Liver (tissue), 9 donors: ENCODE results near the gene B4GALNT3. TPM values are rescaled to one million over a fixed set of nuclear protein-coding genes. Genes with fewer than 3 reads are reported as not detected.

Experiments
- DNase-seq: peaks from one replicate; pipeline ENCODE4 v3.0.0-alpha.2; 2017; ENCODE audit warnings: low spot score
- H3K27ac ChIP-seq, 2 donors: one replicate each; pipeline ENCODE4 v1.7.0; 2013; ENCODE audit warnings: inconsistent platforms in 2 of 2, low read length in 2 of 2, control low read depth in 1 of 2, low read depth in 1 of 2, mild to moderate bottlenecking in 1 of 2
- H3K27me3 ChIP-seq, 4 donors: one replicate each; pipeline versions ENCODE4 v1.6.1 to v1.7.0; 2013; ENCODE audit warnings: low read length in 3 of 4, inconsistent platforms in 1 of 4, mild to moderate bottlenecking in 1 of 4, moderate library complexity in 1 of 4; ENCODE audit not compliant: control insufficient read depth in 4 of 4, insufficient read depth in 4 of 4
- H3K36me3 ChIP-seq, 4 donors: one replicate each; pipeline versions ENCODE4 v1.6.1 to v1.7.0; 2013; ENCODE audit warnings: low read length in 3 of 4, mild to moderate bottlenecking in 3 of 4, low read depth in 1 of 4, moderate library complexity in 1 of 4; ENCODE audit not compliant: control insufficient read depth in 4 of 4, insufficient read depth in 3 of 4
- H3K4me1 ChIP-seq, 4 donors: one replicate each; pipeline versions ENCODE4 v1.6.1 to v1.7.0; 2013; ENCODE audit warnings: low read length in 3 of 4, mild to moderate bottlenecking in 3 of 4, moderate library complexity in 1 of 4; ENCODE audit not compliant: control insufficient read depth in 4 of 4, insufficient read depth in 4 of 4
- H3K4me3 ChIP-seq, 3 donors: one replicate each; pipeline versions ENCODE4 v1.6.1 to v1.7.0; 2013; ENCODE audit warnings: low read length in 3 of 3, control low read depth in 1 of 3, low read depth in 1 of 3, mild to moderate bottlenecking in 1 of 3
- H3K9ac ChIP-seq, 2 donors: one replicate each; pipeline ENCODE4 v1.7.0; 2013; ENCODE audit warnings: low read length in 2 of 2, mild to moderate bottlenecking in 2 of 2, moderate library complexity in 2 of 2, control low read depth in 1 of 2, low read depth in 1 of 2
- H3K9me3 ChIP-seq, 4 donors: one replicate each; pipeline versions ENCODE4 v1.6.1 to v1.7.0; 2013; ENCODE audit warnings: low read length in 3 of 4; ENCODE audit not compliant: control insufficient read depth in 4 of 4
- ATF3 ChIP-seq: IDR thresholded peaks from 2 replicates; pipeline ENCODE4 v1.6.1; 2016; ENCODE audit warnings: antibody characterized with exemption
- CTCF ChIP-seq: fragments of 150-350 bp; IDR thresholded peaks from 2 replicates; pipeline ENCODE4 v1.5.1; 2017; ENCODE audit warnings: improper control_type of control experiment, low read depth, low read length; ENCODE audit not compliant: missing input control
- FOXA2 ChIP-seq: IDR thresholded peaks from 2 replicates; pipeline ENCODE4 v1.6.1; 2016; ENCODE audit warnings: antibody characterized with exemption
- GABPA ChIP-seq, 2 donors: IDR thresholded peaks in 1 of 2; conservative IDR thresholded peaks in 1 of 2; 2 replicates each; pipeline ENCODE4 v1.6.1; 2016; ENCODE audit warnings: antibody characterized with exemption in 2 of 2, mild to moderate bottlenecking in 1 of 2, moderate library complexity in 1 of 2
- HNF4G ChIP-seq: IDR thresholded peaks from 2 replicates; pipeline ENCODE4 v1.6.1; 2016; ENCODE audit warnings: antibody characterized with exemption
- JUND ChIP-seq, 2 donors: IDR thresholded peaks; 2 replicates each; pipeline ENCODE4 v1.6.1; 2016; ENCODE audit warnings: antibody characterized with exemption in 2 of 2
- RAD21 ChIP-seq, 2 donors: IDR thresholded peaks; 2 replicates each; pipeline ENCODE4 v1.6.1; 2016; ENCODE audit warnings: antibody characterized with exemption in 2 of 2, mild to moderate bottlenecking in 2 of 2
- RXRA ChIP-seq, 2 donors: IDR thresholded peaks; 2 replicates each; pipeline ENCODE4 v1.6.1; 2017 to 2018; ENCODE audit warnings: antibody characterized with exemption in 2 of 2, mild to moderate bottlenecking in 1 of 2
- YY1 ChIP-seq: IDR thresholded peaks from 2 replicates; pipeline ENCODE4 v1.6.1; 2016; ENCODE audit warnings: antibody characterized with exemption, mild to moderate bottlenecking
- ZBTB33 ChIP-seq: IDR thresholded peaks from 2 replicates; pipeline ENCODE4 v1.6.1; 2016; ENCODE audit warnings: antibody characterized with exemption
- WGBS: extraction: QIAGEN DNeasy Blood & Tissue Kit; methylation state at CpG from one replicate; pipeline ENCODE4 v1.1.7; 2013; 5-methylcytosine and 5-hydroxymethylcytosine counted together
- polyA plus RNA-seq, 2 donors: library from polyadenylated mRNA; stranded (reverse) in 1 of 2; unstranded in 1 of 2; fragments of 200-250 nt in 1 of 2; fragments of >200 nt in 1 of 2; fragmentation: Nextera tagmentation in 1 of 2; extraction: Ambion mirVana in 1 of 2; gene quantifications; one replicate each; pipeline versions ENCODE4 v1.2.1 to v1.2.3, GENCODE V29; 2013 to 2015
- total RNA-seq, 2 donors: library from RNA; depleted of rRNA; stranded (reverse); fragments of >200 nt; gene quantifications; one replicate each; pipeline ENCODE4 v1.2.3, GENCODE V29; 2014
- donor health status: healthy.
- donor health status: healthy.
- donor health status: healthy.
- donor health status: healthy.
- donor health status: healthy.

B4GALNT3 gene
- total and polyA plus RNA-seq, 4 donors: 0.09 to 0.25 (median 0.14) TPM; not detected in 1

GRCh38 chr12:442235-442884 is 17.4 kb upstream of the B4GALNT3 start:
- Histone ChIP-seq H3K4me3 (no peak overlapping the region), H3K9me3 (no peaks in the 10 kb centered on the region), H3K36me3 (peaks cover 0 to 2% (median 0%) of the 10 kb centered on the region in 4 donors), H3K9ac (no peak overlapping the region), H3K27me3 (no peaks in the 10 kb centered on the region), H3K4me1 (peaks cover 0 to 5% (median 0%) of the 10 kb centered on the region in 4 donors), H3K27ac (no peak overlapping the region)
- TF ChIP-seq CTCF (peak; percentile 70), RAD21 (IDR thresholded peaks at IDR 0.05) (peak; percentile 79 to 85), GABPA (IDR thresholded peaks at IDR 0.05 in 1 of 2, conservative IDR thresholded peaks at IDR 0.05 in 1 of 2) (no peak)
- peak; percentile 63 for DNase-seq
- 56% methylated on average over 16 of the region's 16 CpGs for WGBS

- H3K4me1 ChIP-seq: peaks cover 0 to 1% (median 0%) of the 10 kb centered on the region in 4 donors
- peaks cover 0 to 4% (median 0%) of the 10 kb centered on the region in 4 donors for H3K27me3 ChIP-seq
- no peaks in the 10 kb centered on the region for H3K36me3 ChIP-seq
- 94% methylated on average over 1 of the region's 1 CpG for WGBS
- DNase-seq: no peak
- H3K9ac ChIP-seq: no peak overlapping the region
- TF ChIP-seq JUND (IDR thresholded peaks at IDR 0.05) (no peak), RXRA (IDR thresholded peaks at IDR 0.05) (no peak), FOXA2 (no peak), HNF4G (no peak), YY1 (no peak), ATF3 (no peak), RAD21 (IDR thresholded peaks at IDR 0.05) (no peak), CTCF (no peak), ZBTB33 (no peak)
- H3K9me3 ChIP-seq: no peaks in the 10 kb centered on the region
- H3K4me3 ChIP-seq: no peak overlapping the region
- no peak overlapping the region for H3K27ac ChIP-seq
Observed at GRCh38 chr12:447141-447540, 12.6 kb upstream of the B4GALNT3 start.
